ENCODE results near the gene PCDHGC3.

DNA sequence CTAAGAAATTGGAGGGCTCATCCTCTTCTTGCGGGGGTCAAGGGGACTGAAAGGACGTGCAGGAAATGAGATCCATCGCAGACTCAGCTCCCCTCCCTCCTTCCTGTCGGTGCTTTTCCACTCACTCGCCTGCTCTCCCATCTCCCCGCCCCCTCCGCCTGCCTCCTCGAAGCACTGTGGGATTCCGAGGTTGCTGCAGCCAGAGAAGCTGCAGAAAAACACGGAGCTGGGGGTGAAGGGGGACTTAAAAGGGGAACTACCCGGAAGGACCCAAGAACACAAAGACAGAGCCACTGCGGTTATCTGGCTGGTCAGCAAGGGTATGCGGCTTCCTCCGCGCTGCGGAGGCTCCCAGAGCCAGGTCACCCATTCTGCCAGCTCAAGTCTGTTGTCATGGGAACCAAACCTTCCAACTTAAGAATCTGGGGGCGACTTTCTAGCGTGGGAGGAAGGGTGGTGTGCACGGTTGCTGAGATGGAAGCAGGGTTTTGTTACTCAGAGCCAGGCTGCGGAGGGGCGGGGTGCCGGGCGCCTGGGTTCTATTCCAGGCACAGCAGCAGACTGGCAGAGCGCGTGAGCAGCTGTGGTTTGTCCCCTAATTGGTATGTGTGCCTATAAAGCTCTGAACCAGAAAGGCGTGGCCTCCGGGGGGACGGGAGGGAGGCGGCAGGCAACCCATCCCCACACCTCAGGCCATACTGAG lies 38.0 kb downstream of the PCDHGC3 start:
- TF ChIP-seq, protein P1, sequence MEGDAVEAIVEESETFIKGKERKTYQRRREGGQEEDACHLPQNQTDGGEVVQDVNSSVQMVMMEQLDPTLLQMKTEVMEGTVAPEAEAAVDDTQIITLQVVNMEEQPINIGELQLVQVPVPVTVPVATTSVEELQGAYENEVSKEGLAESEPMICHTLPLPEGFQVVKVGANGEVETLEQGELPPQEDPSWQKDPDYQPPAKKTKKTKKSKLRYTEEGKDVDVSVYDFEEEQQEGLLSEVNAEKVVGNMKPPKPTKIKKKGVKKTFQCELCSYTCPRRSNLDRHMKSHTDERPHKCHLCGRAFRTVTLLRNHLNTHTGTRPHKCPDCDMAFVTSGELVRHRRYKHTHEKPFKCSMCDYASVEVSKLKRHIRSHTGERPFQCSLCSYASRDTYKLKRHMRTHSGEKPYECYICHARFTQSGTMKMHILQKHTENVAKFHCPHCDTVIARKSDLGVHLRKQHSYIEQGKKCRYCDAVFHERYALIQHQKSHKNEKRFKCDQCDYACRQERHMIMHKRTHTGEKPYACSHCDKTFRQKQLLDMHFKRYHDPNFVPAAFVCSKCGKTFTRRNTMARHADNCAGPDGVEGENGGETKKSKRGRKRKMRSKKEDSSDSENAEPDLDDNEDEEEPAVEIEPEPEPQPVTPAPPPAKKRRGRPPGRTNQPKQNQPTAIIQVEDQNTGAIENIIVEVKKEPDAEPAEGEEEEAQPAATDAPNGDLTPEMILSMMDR (IDR thresholded peaks at IDR 0.05; ENCODE audit: low read length), result no peak
- TF ChIP-seq EZH2phosphoT487 (IDR thresholded peaks at IDR 0.05; ENCODE audit: low read length), result no peak

Data from MM.1S (cell line).